Testis (tissue), 3 donors: ENCODE measurements around the gene SDCCAG8. TPM values are rescaled to one million over a fixed set of nuclear protein-coding genes. Genes with fewer than 3 reads are reported as not detected.

Experiments used
- DNase-seq: peaks from one replicate; pipeline ENCODE4 v3.0.0-alpha.2; 2019
- H3K27ac ChIP-seq, 2 donors: fragments of 200-600 bp; sonication (generic); one replicate each; pipeline ENCODE4 v1.5.1; 2019
- H3K27me3 ChIP-seq: fragments of 200-600 bp; sonication (generic); one replicate; pipeline ENCODE4 v1.5.1; 2019
- H3K36me3 ChIP-seq: fragments of 200-600 bp; sonication (generic); one replicate; pipeline ENCODE4 v1.5.1; 2017; ENCODE audit warnings: low read depth; ENCODE audit errors: missing control alignments
- H3K4me1 ChIP-seq: fragments of 200-600 bp; sonication (generic); one replicate; pipeline ENCODE4 v1.5.1; 2019
- H3K4me3 ChIP-seq, 2 donors: fragments of 200-600 bp; sonication (generic); one replicate each; pipeline ENCODE4 v1.5.1; 2017 to 2019
- H3K9me3 ChIP-seq: fragments of 200-600 bp; sonication (generic); one replicate; pipeline ENCODE4 v1.5.1; 2017
- CTCF ChIP-seq, 3 experiments: fragments of 450-650 bp in 2 of 3; fragments of 200-600 bp in 1 of 3; sonication (generic) in 1 of 3; IDR thresholded peaks; one replicate each; pipeline ENCODE4 v1.5.1; 2016 to 2019; ENCODE audit warnings: antibody characterized with exemption in 3 of 3, mild to moderate bottlenecking in 2 of 3, moderate library complexity in 1 of 3
- POLR2A ChIP-seq: fragments of 450-650 bp; IDR thresholded peaks from one replicate; pipeline ENCODE4 v1.6.1; 2017; ENCODE audit warnings: antibody characterized with exemption, mild to moderate bottlenecking, moderate library complexity
- WGBS, 2 donors: methylation state at CpG; one replicate each; pipeline ENCODE4 v1.1.5; 2018; 5-methylcytosine and 5-hydroxymethylcytosine counted together
- intact Hi-C: fragments of 100-400 bp; cut with DNase I; formaldehyde crosslinking; loops from one replicate; pipeline ENCODE4 v1.15.1; 2023; ENCODE audit warnings: low total_unique reads
- polyA plus RNA-seq: library from polyadenylated mRNA; stranded (reverse); fragments of 350-450 nt; fragmentation: Illumina TruSeq; extraction: RNeasy Lipid Tissue Mini Kit (QIAGEN cat#74804); gene quantifications from one replicate; pipeline ENCODE4 v1.2.3, GENCODE V29; 2014; ENCODE audit warnings: low read depth, low replicate concordance; ENCODE audit not compliant: insufficient read depth
- total RNA-seq, 2 donors: library from RNA; depleted of rRNA; stranded (reverse); fragments of >200 nt; gene quantifications; one replicate each; pipeline ENCODE4 v1.2.3, GENCODE V29; 2016

Gene SDCCAG8
- total and polyA plus RNA-seq, 3 donors from 2014 or later, result 21.9 to 45.4 (median 40.6) TPM

DNA sequence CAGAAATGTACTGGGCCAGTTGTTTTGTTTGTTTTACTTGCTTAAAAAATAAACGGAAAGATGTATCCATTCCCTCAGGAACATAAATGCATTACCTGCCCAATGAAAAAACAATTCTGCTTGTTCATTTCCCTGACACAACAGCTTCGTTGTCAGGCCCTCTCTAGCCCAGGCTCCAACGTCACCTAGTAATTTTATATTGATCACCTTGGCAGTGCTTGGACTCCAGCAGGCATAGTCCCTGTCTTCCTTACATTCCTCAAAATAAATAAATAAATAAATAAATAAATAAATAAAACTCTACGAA lies 2.0 kb upstream of the SDCCAG8 start:
- H3K9me3 ChIP-seq, result no peaks in the 10 kb centered on the region
- no peak for DNase-seq
- WGBS, 2 donors, result 1 to 2% methylated on average over 4 of the region's 4 CpGs
- peaks cover 16% of the 10 kb centered on the region for H3K4me1 ChIP-seq
- intact Hi-C loops, result no loop called here
- peak overlapping the region; percentile 85 to 95 for H3K27ac ChIP-seq
- H3K4me3 ChIP-seq, result peak overlapping the region; percentile 75 to 86
- H3K27me3 ChIP-seq, result no peaks in the 10 kb centered on the region
- no peak for TF ChIP-seq CTCF (IDR thresholded peaks at IDR 0.05)
- TF ChIP-seq POLR2A, result no peak
- no peaks in the 10 kb centered on the region for H3K36me3 ChIP-seq

- intact Hi-C loops, result no loop called here
- H3K9me3 ChIP-seq, result no peaks in the 10 kb centered on the region
- H3K27ac ChIP-seq, result peak overlapping the region; percentile 85 to 95
- WGBS, 2 donors, result 0 to 1% methylated on average over 23 to 29 of the region's 50 CpGs
- no peaks in the 10 kb centered on the region for H3K27me3 ChIP-seq
- no peaks in the 10 kb centered on the region for H3K36me3 ChIP-seq
- H3K4me3 ChIP-seq, result peak overlapping the region; percentile 75 to 86
- peaks cover 16% of the 10 kb centered on the region for H3K4me1 ChIP-seq
- no peak for TF ChIP-seq CTCF (IDR thresholded peaks at IDR 0.05)
- no peak for TF ChIP-seq POLR2A
- DNase-seq, result peak; percentile 75
Observed at GRCh38 chr1:243254233-243254926, 1.5 kb upstream of the SDCCAG8 start.

- WGBS, 2 donors, result 0% methylated on average over 27 to 57 of the region's 74 CpGs
- no peaks in the 10 kb centered on the region for H3K9me3 ChIP-seq
- peak within 1 kb of the TSS; percentile 75 to 86 for H3K4me3 ChIP-seq
- no peaks in the 10 kb centered on the region for H3K27me3 ChIP-seq
- intact Hi-C loops, result no loop called here
- no peaks in the 10 kb centered on the region for H3K36me3 ChIP-seq
- H3K27ac ChIP-seq, result peak within 1 kb of the TSS; percentile 85 to 95
- no peak for TF ChIP-seq CTCF (IDR thresholded peaks at IDR 0.05)
- TF ChIP-seq POLR2A, result peak; percentile 33
- peak; percentile 97 for DNase-seq
- peaks cover 16% of the 10 kb centered on the region for H3K4me1 ChIP-seq
Observed at GRCh38 chr1:243254927-243255790, 682 bp upstream of the SDCCAG8 start, which contains the start of gene CEP170. TSS of gene CEP170 (minus strand) at chr1:243255281. CDS start at chr1:243225280, 30,001 bp downstream.

- no peaks in the 10 kb centered on the region for H3K27me3 ChIP-seq
- TF ChIP-seq POLR2A (no peak), CTCF (IDR thresholded peaks at IDR 0.05) (no peak)
- H3K36me3 ChIP-seq, result no peaks in the 10 kb centered on the region
- H3K9me3 ChIP-seq, result no peaks in the 10 kb centered on the region
- WGBS, 2 donors, result 27 to 29% methylated on average over 2 of the region's 2 CpGs
- H3K27ac ChIP-seq, result peak overlapping the region; percentile 83 to 95
- peak overlapping the region; percentile 75 to 86 for H3K4me3 ChIP-seq
- intact Hi-C loops, result no loop called here
- H3K4me1 ChIP-seq, result peaks cover 16% of the 10 kb centered on the region
- no peak for DNase-seq
Observed at GRCh38 chr1:243256590-243256989, 749 bp downstream of the SDCCAG8 start.
